K562 (cell line): Measurements from ENCODE around the gene PSPC1. TPM values are rescaled to one million over a fixed set of nuclear protein-coding genes. Genes with fewer than 3 reads are reported as not detected.

Source experiments
- ATAC-seq: fragments of 200-7000 bp; cut with Tn5 transposase; 3 replicates; pipeline ENCODE4 v1.9.1; 2020; ENCODE audit warnings: moderate library complexity
- BruUV-seq: library from RNA; stranded (reverse); fragments of 400-500 nt; replicated peaks from 2 replicates; lab custom pipeline; 2021; lab: Mats Ljungman, UMichigan
- CTCF ChIA-PET: fragments of 300-600 bp; formaldehyde crosslinking; extraction: SDS; loops from one replicate; lab custom pipeline; 2021; ENCODE audit warnings: low intra/inter-chr PET ratio; lab: Yijun Ruan, JAX
- POLR2A ChIA-PET: fragments of 300-600, 350-650 bp; sonication (Branson Sonifier 250); formaldehyde crosslinking; extraction: SDS; loops from one replicate; lab custom pipeline; 2021; ENCODE audit warnings: antibody characterized with exemption, inconsistent platforms; lab: Yijun Ruan, JAX
- DNase-seq, 4 experiments: peaks; one replicate each; pipeline versions ENCODE4 v3.0.0 to v3.0.0-alpha.2; 2011 to 2018; ENCODE audit warnings: low spot score in 3 of 4, mixed read lengths in 3 of 4; ENCODE audit errors: extremely low read depth in 1 of 4
- FAIRE-seq: peaks from 2 replicates; lab custom pipeline; 2011; peaks lifted over from hg19 to GRCh38; lab: Jason Lieb, UNC
- H2AFZ ChIP-seq: 2 replicates; pipeline ENCODE4 v1.6.0; 2011; ENCODE audit warnings: low read depth, low read length, control low read depth, inconsistent platforms
- H3K27ac ChIP-seq: fragments of 200-600 bp; 3 replicates; pipeline ENCODE4 v1.8.0; 2011; ENCODE audit warnings: low read depth, mild to moderate bottlenecking, control low read depth, inconsistent platforms, low read length, moderate library complexity, mixed read lengths; ENCODE audit errors: extremely low read depth
- H3K27me3 ChIP-seq, 2 experiments: fragments of 300-600 bp in 1 of 2; 2 replicates in 1 of 2; 3 replicates in 1 of 2; pipeline versions ENCODE4 v1.6.0 to v1.8.0; 2011; ENCODE audit warnings: inconsistent platforms in 2 of 2, low read length in 2 of 2, mild to moderate bottlenecking in 1 of 2, mixed read lengths in 1 of 2, moderate library complexity in 1 of 2; ENCODE audit not compliant: control insufficient read depth in 2 of 2, insufficient read depth in 2 of 2
- H3K36me3 ChIP-seq: fragments of 300-600 bp; 3 replicates; pipeline ENCODE4 v1.8.0; 2011; ENCODE audit warnings: mild to moderate bottlenecking, low read length, inconsistent platforms; ENCODE audit not compliant: control insufficient read depth, insufficient read depth
- H3K4me1 ChIP-seq, 2 experiments: fragments of 200-600 bp in 1 of 2; replicated peaks in 1 of 2; 2 replicates in 1 of 2; 3 replicates in 1 of 2; pipeline versions ENCODE4 v1.5.1 to v1.8.0; 2011; ENCODE audit warnings: inconsistent platforms in 2 of 2, low read length in 2 of 2, mild to moderate bottlenecking in 1 of 2, mixed read lengths in 1 of 2, moderate library complexity in 1 of 2; ENCODE audit not compliant: control insufficient read depth in 2 of 2, insufficient read depth in 2 of 2
- H3K4me2 ChIP-seq: 2 replicates; pipeline ENCODE4 v1.6.1; 2011; ENCODE audit warnings: low read length, control low read depth, inconsistent platforms, mixed read lengths; ENCODE audit not compliant: insufficient read depth
- H3K4me3 ChIP-seq: fragments of 200-600 bp; sonication (generic), shearing (Covaris generic); 2 replicates; pipeline ENCODE4 v1.5.1; 2016; ENCODE audit warnings: control low read depth, inconsistent platforms
- H3K79me2 ChIP-seq: fragments of 200-600 bp; 3 replicates; pipeline ENCODE4 v1.8.0; 2011; ENCODE audit warnings: low read length, inconsistent platforms; ENCODE audit not compliant: control insufficient read depth, insufficient read depth
- H3K9ac ChIP-seq, 2 experiments: 2 replicates each; pipeline versions ENCODE4 v1.6.0 to v1.6.1; 2011; ENCODE audit warnings: low read depth in 2 of 2, low read length in 2 of 2, control low read depth in 1 of 2, inconsistent platforms in 1 of 2, mild to moderate bottlenecking in 1 of 2, mixed read lengths in 1 of 2; ENCODE audit not compliant: insufficient read depth in 1 of 2
- H3K9me1 ChIP-seq: one replicate; pipeline ENCODE4 v1.6.0; 2011; ENCODE audit warnings: inconsistent platforms, mild to moderate bottlenecking, low read length, moderate library complexity; ENCODE audit not compliant: control insufficient read depth, insufficient read depth
- H3K9me3 ChIP-seq: replicated peaks from 2 replicates; pipeline ENCODE4 v1.5.1; 2011; ENCODE audit warnings: low read depth, low read length, inconsistent platforms; ENCODE audit not compliant: control insufficient read depth, insufficient read depth
- H4K20me1 ChIP-seq: replicated peaks from 2 replicates; pipeline ENCODE4 v1.6.1; 2011; ENCODE audit warnings: low read length, inconsistent platforms, mixed read lengths; ENCODE audit not compliant: control insufficient read depth, insufficient read depth
- GTF2E2 ChIP-seq: fragments of 200-800 bp; sonication (Bioruptor generic); IDR thresholded peaks from 2 replicates; pipeline ENCODE4 v1.6.1; 2016; ENCODE audit warnings: missing genetic modification characterization, missing compliant biosample characterization
- HMBOX1 ChIP-seq: sonication (generic); IDR thresholded peaks from 2 replicates; pipeline ENCODE4 v1.6.1; 2016
- HNRNPH1 ChIP-seq: fragments of 200-400 bp; formaldehyde crosslinking; optimal IDR thresholded peaks from 2 replicates; pipeline ENCODE3; 2017; ENCODE audit warnings: low read depth, mild to moderate bottlenecking, low read length, moderate library complexity
- HNRNPUL1 ChIP-seq: fragments of 200-400 bp; formaldehyde crosslinking; IDR thresholded peaks from 2 replicates; pipeline ENCODE4 v1.6.1; 2017; ENCODE audit warnings: low read length
- ILK ChIP-seq: fragments of 450-650 bp; IDR thresholded peaks from 2 replicates; pipeline ENCODE4 v1.6.1; 2016; ENCODE audit warnings: missing genetic modification characterization, low read depth, mild to moderate bottlenecking, missing compliant biosample characterization, moderate library complexity, borderline replicate concordance
- KHSRP ChIP-seq: fragments of 450-650 bp; IDR thresholded peaks from 2 replicates; pipeline ENCODE4 v1.6.1; 2017
- MLLT1 ChIP-seq, 2 experiments: fragments of 450-650 bp; IDR thresholded peaks; 2 replicates each; pipeline ENCODE4 v1.6.1; 2016
- NFIX ChIP-seq: fragments of 250-450 bp; sonication (Bioruptor Pico); IDR thresholded peaks from 2 replicates; pipeline ENCODE4 v1.4.0; 2020; ENCODE audit warnings: low read depth, mild to moderate bottlenecking, moderate library complexity
- POLR2G ChIP-seq: fragments of 200-400 bp; formaldehyde crosslinking; IDR thresholded peaks from 2 replicates; pipeline ENCODE4 v1.6.1; 2017; ENCODE audit warnings: low read depth, mild to moderate bottlenecking, antibody characterized with exemption, low read length, moderate library complexity
- RERE ChIP-seq: sonication (generic); formaldehyde crosslinking; IDR thresholded peaks from 2 replicates; pipeline ENCODE4 v1.8.0; 2023; ENCODE audit warnings: missing genetic modification reagents, mild to moderate bottlenecking, borderline replicate concordance
- ZBTB5 ChIP-seq: fragments of 450-650 bp; IDR thresholded peaks from 2 replicates; pipeline ENCODE4 v1.6.1; 2017; ENCODE audit warnings: antibody characterized with exemption
- ZNF699 ChIP-seq: fragments of 250-450 bp; sonication (Bioruptor Pico); IDR thresholded peaks from 2 replicates; pipeline ENCODE4 v1.8.0; 2021; ENCODE audit warnings: mild to moderate bottlenecking, moderate library complexity; ENCODE audit not compliant: insufficient replicate concordance
- WGBS: fragments of 100-300 bp; shearing (Covaris generic); methylation state at CpG from one replicate; pipeline ENCODE4 v1.1.6; 2016; ENCODE audit warnings: low coverage, mixed read lengths; ENCODE audit not compliant: insufficient coverage; ENCODE audit errors: missing lambda C conversion rate; 5-methylcytosine and 5-hydroxymethylcytosine counted together
- in situ Hi-C: fragments of 300-500 bp; cut with MboI; formaldehyde crosslinking; loops from 4 replicates; pipeline ENCODE4 v1.15.0; 2018; ENCODE audit warnings: inconsistent platforms, mixed read lengths
- intact Hi-C: fragments of 100-400 bp; cut with micrococcal nuclease; formaldehyde crosslinking; loops from 2 replicates; pipeline ENCODE4 v1.14.2; 2022
- polyA plus RNA-seq, 8 experiments: library from polyadenylated mRNA; depleted of rRNA in 4 of 8; stranded (reverse) in 5 of 8; unstranded in 3 of 8; fragments of >200 nt; fragmentation: Nextera tagmentation in 2 of 8; fragmentation: Illumina TruSeq in 1 of 8; extraction: Ambion mirVana in 2 of 8; extraction: Trizol in 1 of 8; gene quantifications; 2 replicates each; pipeline versions ENCODE4 v1.2.1 to v1.2.3, GENCODE V29; 2011 to 2014; ENCODE audit warnings: inconsistent platforms in 1 of 8, missing spikeins in 1 of 8
- total RNA-seq, 7 experiments: library from RNA; depleted of rRNA in 6 of 7; stranded (reverse); fragments of >200 nt in 6 of 7; fragmentation: Illumina TruSeq in 2 of 7; extraction: Trizol in 2 of 7; gene quantifications; 2 replicates each; pipeline versions ENCODE4 v1.2.1 to v1.2.3, GENCODE V29; 2011 to 2021; ENCODE audit warnings: low replicate concordance in 1 of 7

PSPC1 gene
- total and polyA plus RNA-seq, 9 of the 15 experiments (the other 6 are each of a cell fraction or from before 2014, with no cell fraction given): 8.6 to 60.4 (median 42.4) TPM

GRCh38 chr13:19764237-19764636 lies 18.5 kb downstream of the PSPC1 start:
- POLR2A ChIA-PET: no interaction called here
- no peak for TF ChIP-seq ZBTB5
- TF ChIP-seq ILK: no peak
- no peak for TF ChIP-seq RERE (CRISPR knock-in tag)
- no peak for TF ChIP-seq MLLT1 (IDR thresholded peaks at IDR 0.05)
- TF ChIP-seq HNRNPH1: no peak
- TF ChIP-seq POLR2G: no peak
- no peak for TF ChIP-seq KHSRP
- no peak for TF ChIP-seq ZNF699 (CRISPR knock-in tag)
- no peak for TF ChIP-seq HMBOX1
- TF ChIP-seq HNRNPUL1: no peak
- no peak for TF ChIP-seq GTF2E2
- TF ChIP-seq NFIX (CRISPR knock-in tag): no peak

More at GRCh38 chr13:19764237-19764636, 18.5 kb downstream of the PSPC1 start:
- H3K27ac ChIP-seq: no peak overlapping the region
- H3K4me3 ChIP-seq: no peak overlapping the region
- 0 out of 2 replicates have a peak, but pooled peaks cover 3% of the 10 kb centered on the region for H4K20me1 ChIP-seq
- peaks cover 93% of the 10 kb centered on the region for H3K79me2 ChIP-seq
- no TSS peak for BruUV-seq
- no peak overlapping the region for H2AFZ ChIP-seq
- H3K4me2 ChIP-seq: no peak overlapping the region
- H3K9ac ChIP-seq: no peak overlapping the region
- ATAC-seq: no peak
- H3K9me3 ChIP-seq: no peaks in the 10 kb centered on the region
- H3K27me3 ChIP-seq: no peaks in the 10 kb centered on the region
- H3K9me1 ChIP-seq: no peaks in the 10 kb centered on the region
- WGBS: 90% methylated on average over 2 of the region's 2 CpGs
- in situ Hi-C loops: no loop called here
- intact Hi-C loops: no loop called here
- peaks cover 56% of the 10 kb centered on the region; the same call in 2 of the 3 replicates for H3K36me3 ChIP-seq
- CTCF ChIA-PET: no interaction called here
- no peak for DNase-seq
- no peak for FAIRE-seq
- H3K4me1 ChIP-seq: no peaks in the 10 kb centered on the region
